ENCODE measurements around the gene COMMD2.

Gene COMMD2

GRCh38 chr3:149703466-149703865 lies 48.8 kb downstream of the COMMD2 start:
- TF ChIP-seq, protein P1, sequence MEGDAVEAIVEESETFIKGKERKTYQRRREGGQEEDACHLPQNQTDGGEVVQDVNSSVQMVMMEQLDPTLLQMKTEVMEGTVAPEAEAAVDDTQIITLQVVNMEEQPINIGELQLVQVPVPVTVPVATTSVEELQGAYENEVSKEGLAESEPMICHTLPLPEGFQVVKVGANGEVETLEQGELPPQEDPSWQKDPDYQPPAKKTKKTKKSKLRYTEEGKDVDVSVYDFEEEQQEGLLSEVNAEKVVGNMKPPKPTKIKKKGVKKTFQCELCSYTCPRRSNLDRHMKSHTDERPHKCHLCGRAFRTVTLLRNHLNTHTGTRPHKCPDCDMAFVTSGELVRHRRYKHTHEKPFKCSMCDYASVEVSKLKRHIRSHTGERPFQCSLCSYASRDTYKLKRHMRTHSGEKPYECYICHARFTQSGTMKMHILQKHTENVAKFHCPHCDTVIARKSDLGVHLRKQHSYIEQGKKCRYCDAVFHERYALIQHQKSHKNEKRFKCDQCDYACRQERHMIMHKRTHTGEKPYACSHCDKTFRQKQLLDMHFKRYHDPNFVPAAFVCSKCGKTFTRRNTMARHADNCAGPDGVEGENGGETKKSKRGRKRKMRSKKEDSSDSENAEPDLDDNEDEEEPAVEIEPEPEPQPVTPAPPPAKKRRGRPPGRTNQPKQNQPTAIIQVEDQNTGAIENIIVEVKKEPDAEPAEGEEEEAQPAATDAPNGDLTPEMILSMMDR (IDR thresholded peaks at IDR 0.05; ENCODE audit: extremely low read depth, insufficient read depth, missing control alignments): no peak
- in situ Hi-C loops (cut with MboI; ENCODE audit: low pct_unique_long_range_greater_than_20kb, low sequenced_read_pairs, unreplicated experiment): no loop called here
- DNase-seq (ENCODE audit: low spot score): no peak

DNA sequence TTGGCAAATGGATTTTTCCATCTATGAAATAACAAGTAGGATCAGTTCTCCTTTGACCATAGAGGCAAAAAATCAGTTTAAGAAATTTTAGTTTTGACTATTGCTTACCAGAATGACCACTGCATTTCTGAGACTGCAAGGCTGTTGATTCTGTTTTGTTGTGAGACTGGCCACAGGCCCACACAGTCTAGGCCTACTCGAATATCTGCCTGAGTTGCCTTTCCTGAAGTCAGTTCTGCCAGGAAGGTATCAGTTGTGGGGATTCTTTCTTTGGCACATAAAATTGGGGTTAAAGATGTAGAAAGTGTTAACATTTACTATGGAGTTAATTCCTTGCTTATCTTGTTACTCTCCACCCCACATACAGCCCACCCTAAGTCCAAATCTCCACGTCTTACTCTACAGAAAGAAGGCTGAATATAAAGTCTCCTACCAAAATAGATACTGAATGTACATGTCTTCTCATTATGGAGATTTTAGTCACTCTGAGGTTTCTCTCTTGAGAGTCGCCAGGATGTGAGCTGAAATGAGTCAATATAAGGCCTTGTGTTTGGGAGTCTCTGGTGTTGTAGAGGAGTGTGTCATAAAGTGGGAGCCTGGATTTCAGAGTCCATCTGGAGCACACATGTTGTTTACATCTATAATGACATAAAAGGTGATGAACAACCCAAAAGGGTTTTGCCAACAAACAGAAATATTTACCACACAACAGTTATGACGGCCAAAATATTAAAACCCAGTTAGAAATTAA lies 49.4 kb downstream of the COMMD2 start:
- DNase-seq (ENCODE audit: low spot score): no peak
- TF ChIP-seq, protein P1 (IDR thresholded peaks at IDR 0.05; ENCODE audit: extremely low read depth, insufficient read depth, missing control alignments): no peak
- in situ Hi-C loops (cut with MboI; ENCODE audit: low pct_unique_long_range_greater_than_20kb, low sequenced_read_pairs, unreplicated experiment): no loop called here

- TF ChIP-seq, protein P1 (IDR thresholded peaks at IDR 0.05; ENCODE audit: extremely low read depth, insufficient read depth, missing control alignments): no peak
Measured at GRCh38 chr3:149701977-149702350, 50.3 kb downstream of the COMMD2 start.

DNA sequence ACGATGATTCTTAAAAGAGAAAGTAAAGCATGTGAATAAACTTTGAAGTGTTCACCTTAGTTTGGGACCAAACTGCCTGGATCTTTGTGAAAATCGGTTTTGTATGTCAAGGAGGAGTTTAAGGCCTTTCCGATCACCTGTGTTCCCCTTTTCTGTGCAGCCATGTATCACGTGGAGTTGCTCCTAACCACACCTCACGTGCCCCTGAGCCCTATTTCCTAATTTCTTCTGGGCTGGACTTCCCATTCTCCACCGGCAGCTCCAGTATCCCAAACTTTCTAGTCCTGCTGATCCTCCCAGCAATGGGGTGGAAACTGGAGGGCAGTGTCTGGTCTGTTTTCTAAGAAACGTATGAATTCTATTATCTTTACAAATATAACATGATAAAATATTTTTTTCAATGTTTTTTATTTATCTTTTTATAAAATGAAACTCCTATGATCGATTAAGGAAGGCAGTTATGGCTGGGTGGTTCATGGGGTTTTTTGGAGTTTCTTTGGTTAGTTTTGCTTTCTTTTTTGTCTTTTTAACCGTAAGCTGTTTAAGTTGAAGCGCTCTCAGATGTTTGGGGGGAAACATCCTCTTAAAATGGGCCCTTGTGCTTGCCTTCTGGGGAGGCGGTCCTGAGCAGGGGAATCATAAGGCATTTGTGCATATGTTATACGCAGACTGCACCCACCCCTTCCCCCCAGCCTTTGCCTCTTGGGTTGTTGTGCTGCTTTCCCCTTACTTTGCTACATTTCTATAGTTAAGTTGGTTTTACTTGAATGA lies 50.9 kb downstream of the COMMD2 start:
- DNase-seq (ENCODE audit: low spot score): no peak
- in situ Hi-C loops (cut with MboI; ENCODE audit: low pct_unique_long_range_greater_than_20kb, low sequenced_read_pairs, unreplicated experiment): no loop called here
- TF ChIP-seq, protein P1 (IDR thresholded peaks at IDR 0.05; ENCODE audit: extremely low read depth, insufficient read depth, missing control alignments): no peak

More at GRCh38 chr3:149701977-149702350, 50.3 kb downstream of the COMMD2 start:
- in situ Hi-C loops (cut with MboI; ENCODE audit: low pct_unique_long_range_greater_than_20kb, low sequenced_read_pairs, unreplicated experiment): no loop called here
- DNase-seq (ENCODE audit: low spot score): no peak
